Erythroblast (primary cell): ENCODE results near the gene PLIN1.

Experiments
- GATA1 ChIP-seq: IDR thresholded peaks from 2 replicates; pipeline ENCODE4 v1.6.1; 2011; ENCODE audit warnings: low read depth, mild to moderate bottlenecking, control low read depth, low read length, moderate library complexity
- POLR2A ChIP-seq: IDR thresholded peaks from 2 replicates; pipeline ENCODE4 v1.6.1; 2011; ENCODE audit warnings: mild to moderate bottlenecking, low read length

DNA sequence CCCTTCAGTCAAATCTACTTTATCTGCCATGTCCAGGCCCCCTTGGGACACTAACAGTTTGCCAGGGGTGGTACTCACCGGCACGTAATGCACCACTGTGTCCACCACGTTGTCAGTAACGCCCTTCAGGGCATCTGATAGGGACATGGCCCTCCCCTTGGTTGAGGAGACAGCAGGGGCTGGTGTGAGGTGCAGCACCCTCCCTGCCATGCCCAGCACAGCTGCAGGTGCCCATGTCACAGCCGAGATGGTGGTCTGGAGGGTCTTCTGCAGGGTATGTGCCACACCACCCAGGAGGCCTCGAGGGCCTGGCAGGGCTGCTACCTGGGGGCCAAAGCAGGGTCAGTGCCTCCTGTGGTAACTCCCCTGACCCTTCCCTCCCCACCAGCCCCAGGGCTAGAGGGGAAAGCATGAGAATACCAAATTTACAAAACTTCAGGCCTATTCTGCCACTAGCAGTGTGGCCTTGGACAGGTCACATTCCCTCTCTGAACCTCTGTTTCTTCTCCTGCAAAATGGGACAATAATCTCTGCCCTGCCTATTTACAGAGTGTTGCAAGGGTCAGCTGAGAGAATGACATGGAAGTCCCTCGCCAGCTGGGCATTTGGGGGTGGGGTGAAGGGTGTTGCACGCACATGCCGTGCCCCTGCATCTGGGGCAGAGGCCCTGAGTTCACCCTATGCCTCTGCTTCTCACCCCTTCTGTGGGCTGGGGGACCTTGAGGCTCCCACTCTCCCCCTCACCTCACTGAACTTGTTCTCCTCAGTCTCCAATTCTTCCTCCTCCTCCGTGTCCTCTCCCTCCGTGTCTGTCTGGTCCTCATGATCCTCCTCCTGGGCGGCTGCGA is 12.1 kb downstream of the PLIN1 start:
- TF ChIP-seq POLR2A: no peak
- TF ChIP-seq GATA1: no peak
